Kidney capillary endothelial cell (primary cell): ENCODE data around the gene CHRNA7.
"Not testable (repeated sequence)": the region's sequence is repeated elsewhere in the genome, so short reads cannot be mapped to it uniquely, and the experiment has no call there.

Experiments
- DNase-seq: peaks from one replicate; pipeline ENCODE4 v3.0.0-alpha.2; 2018; ENCODE audit warnings: low spot score

The CHRNA7 gene

DNA sequence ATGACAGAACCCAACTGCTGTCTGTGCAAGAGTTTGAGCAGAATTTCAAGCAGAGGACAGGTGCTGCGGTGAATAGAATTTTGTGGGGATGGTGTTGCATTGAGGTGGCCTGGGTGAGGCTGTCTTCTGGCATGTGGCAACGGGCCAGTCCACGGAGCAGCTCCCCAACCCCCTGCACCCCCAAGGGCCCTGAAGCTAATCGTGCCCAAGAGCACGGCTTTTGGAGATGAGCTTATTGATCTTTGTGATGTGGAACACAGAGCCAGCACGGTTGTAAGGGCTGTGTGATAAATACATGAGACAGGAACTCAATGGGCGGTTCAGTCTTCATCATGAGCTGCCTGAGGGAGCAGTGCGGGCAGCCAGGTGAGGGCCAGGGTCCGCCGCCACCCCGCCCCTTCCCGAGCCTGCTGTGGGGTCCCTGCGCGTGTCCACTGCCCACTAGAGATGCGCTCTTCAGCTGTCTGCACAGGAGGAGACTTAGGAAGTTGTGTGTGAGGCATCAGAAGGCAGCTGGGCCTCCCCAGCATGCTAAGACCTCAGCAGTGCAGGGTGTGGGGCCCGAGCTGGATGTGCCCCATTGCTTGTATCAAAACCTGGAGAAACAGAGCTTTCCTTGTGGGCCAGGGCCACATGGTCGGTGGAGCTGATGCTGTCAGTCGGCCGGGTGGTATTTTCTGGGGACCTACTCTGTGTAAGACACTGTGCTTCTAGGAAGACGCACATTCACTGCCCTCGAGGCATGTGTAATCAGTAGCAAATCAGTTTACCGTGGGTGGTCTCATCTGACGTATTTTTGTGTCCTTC is 90.5 kb downstream of the CHRNA7 start:
- no peak for DNase-seq

DNA sequence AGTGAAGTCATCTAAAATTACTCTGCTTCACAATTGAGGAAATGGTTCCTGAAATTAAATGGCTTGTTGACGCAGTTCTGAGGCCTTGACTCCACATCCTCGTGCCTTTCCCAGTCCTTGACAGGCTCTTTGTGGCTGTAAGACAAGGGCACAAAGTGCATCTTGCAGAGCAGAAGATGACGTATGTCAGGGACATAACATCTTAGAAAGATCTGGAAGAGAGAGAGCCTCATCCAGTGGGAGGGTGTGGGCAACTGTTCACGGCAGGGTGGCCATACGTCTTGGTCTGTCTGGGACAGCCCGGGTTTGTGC is 91.0 kb downstream of the CHRNA7 start:
- DNase-seq, result no peak

DNA sequence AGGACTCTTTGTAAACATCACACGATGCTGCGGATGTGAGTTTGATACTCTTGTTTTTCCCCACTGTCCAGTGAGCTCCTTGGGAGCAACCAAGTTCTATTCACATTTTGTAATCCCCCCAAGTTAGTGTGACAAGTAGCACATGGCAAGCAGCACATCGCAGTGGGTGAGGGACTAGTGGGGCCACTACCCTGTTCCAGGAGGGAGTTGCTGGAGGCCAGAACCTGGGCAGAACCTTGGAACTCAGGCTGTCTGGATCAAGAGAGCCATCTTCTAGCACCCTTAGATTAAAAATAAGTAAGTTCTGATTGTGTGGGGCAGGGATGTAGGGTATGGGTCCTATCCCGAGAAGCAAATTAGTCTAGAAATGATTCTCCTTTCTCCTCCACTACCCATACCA is 91.7 kb downstream of the CHRNA7 start:
- DNase-seq, result no peak

DNA sequence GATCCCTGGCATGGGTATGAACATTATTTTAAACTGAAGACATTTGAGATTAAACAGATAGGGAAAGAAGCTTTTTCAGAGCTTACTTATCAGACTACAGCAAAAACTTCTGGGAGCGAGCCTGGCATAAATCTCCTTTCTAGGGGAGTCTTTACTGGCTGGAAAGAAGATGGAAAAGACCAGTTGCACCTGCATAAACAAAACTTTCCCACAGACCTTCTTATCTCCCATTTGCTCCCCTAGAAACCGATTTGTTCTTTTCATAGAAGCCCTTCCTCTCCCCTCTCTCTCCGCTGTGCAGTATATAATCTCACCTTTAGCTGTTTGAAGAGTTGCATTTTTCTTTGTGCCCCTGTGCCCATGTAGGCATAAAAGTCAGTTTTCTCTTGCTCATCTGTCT is 93.2 kb downstream of the CHRNA7 start:
- DNase-seq, result no peak

DNA sequence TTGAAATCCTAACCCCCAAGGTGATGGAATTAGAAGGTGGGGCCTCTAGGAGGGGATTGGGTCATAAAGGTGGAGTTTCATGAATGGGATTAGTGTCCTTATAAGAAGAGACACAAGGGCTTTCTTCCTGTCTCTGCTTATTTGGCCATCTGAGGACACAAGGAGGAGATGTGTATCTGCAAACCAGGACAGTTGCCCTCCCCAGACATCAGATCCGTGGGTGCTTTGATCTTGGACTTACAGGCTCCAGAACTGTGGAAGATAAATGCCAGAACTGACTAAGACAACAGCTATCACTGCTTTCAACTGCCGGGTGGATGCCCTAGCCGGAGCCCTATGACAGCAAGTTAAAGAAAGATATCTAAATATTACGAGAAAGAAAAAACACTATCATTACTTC is 94.4 kb downstream of the CHRNA7 start:
- DNase-seq, result no peak

DNA sequence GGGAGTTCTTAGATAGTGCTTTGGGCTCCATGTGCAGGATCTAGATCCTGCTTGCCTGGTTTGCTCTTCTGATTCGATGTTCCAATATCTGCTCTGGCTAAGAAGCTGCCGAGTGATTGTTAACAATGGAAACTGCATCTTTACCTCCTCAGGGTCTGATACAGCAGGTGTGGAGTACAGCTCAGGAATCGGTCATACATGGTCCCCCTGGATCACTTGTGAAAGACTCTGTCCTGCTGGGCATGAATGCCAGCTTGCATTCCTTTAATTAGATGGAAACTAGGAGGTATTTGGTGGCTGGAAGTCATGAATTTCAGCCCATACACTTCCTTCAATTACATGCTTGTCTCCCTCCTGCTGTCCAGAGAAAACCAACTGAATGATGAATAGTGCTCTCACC is 95.3 kb downstream of the CHRNA7 start:
- no peak for DNase-seq

DNA sequence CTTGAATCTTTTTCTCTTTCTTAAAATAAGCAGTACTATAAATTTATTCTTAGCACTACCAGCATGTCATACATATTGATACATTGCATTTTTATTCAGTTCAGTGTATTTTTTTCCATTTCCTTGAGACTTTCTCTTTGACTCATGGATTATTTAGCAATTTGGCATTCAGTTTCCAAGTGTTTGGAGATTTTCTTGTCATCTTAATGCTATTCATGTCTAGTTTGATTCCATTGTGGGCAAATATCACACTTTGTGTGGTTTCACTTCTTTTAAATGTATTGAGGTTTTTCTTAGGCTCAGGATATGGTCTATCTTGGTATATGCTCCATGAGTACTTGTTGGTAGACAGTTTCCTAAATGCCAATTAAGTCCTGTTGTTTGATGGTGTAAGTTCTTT is 99.5 kb downstream of the CHRNA7 start:
- DNase-seq, result no peak

DNA sequence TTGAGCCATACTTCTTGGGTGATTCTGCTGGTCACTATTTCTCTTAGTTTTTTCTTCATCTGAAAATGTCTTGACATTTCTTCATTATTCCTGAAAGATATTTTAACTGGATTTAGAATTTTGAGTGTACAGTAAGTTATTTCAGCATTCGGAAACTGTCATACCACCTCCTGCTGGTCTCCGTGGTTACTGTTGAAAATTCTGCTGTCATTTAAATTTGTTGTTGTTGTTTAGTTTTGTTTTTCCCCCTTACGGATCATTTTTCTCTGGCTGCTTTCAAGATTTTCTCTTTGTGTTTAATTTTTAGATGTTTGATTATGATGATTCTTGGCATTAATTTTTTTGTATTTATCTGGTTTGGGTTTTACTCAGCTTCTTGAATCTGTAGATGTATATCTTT is 100.5 kb downstream of the CHRNA7 start:
- no peak for DNase-seq

DNA sequence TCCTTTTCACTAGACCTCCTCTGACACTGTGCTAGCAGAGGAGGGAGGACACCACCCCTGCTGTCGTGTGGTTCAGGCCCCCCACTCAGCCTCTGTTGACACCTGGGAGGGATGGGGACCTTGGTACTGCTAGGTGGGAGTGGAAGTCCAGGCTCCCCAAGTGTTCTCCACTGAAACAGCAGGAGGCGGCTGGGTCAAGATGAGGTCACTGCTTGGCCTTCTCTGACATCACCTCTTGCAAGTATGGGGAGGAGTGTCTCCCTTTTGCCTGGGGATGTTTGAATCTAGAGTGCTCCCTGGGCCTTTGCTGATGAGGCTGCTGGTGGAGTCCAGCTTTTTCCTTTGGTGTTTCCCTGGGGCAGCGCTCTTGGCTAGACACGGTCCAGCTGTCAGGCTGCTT is 101.5 kb downstream of the CHRNA7 start:
- DNase-seq, result no peak

DNA sequence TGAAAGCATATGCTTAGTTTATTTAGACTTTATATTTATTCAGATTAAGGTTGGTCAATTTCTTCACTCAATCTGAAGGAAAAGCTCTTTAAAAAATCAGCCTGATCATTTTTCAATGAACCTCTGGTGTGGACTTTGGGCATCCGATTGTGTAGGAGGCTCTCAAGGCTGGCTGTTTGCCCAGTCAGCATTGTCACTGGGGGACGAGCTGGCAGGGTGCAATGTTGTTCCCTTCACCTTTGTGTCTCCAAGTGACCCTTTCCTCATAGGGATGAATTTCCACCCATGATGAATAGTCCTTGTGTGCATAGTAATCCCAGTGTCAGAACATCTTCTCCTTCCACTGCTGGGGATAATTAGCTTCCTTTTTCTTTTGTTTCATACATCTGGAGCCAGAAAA is 102.5 kb downstream of the CHRNA7 start:
- DNase-seq, result no peak

DNA sequence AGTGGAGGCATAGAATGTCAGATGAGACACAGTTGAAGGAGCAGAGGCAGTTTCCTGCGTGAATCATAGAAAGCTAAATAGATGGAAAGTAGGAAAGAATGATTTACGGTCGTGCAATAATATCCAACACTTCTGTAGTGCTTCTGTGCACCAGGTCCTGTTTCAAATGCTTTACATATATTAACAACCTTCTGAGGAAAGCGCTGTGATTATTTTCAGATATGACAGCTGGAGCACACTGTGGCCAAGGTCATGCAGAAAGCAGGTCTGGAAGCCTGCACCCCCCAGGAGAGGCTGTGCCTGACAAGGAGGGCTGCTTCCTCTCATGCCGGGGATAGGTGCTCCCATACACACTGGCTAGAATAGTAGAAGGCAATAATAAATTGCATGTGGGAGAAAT is 104.5 kb downstream of the CHRNA7 start:
- DNase-seq, result no peak

DNA sequence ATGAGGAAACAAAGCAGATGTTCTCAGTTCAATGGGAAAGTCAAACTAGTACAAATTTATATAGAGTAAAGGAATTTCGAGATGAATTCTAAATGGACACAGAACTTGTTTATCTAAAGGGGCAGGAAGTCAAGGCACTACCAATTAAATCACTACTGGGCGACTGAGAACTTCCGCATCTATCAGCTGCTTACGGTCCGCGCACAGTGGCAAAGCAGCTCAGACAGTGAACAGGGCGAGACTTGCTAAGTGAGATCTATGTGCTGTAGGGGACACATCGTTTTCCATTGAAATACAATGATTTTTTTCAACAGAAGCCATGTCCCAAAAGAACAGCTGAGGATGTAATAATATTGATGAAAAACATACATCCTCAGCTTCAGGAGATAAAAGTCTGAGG is 105.0 kb downstream of the CHRNA7 start:
- DNase-seq, result no peak

DNA sequence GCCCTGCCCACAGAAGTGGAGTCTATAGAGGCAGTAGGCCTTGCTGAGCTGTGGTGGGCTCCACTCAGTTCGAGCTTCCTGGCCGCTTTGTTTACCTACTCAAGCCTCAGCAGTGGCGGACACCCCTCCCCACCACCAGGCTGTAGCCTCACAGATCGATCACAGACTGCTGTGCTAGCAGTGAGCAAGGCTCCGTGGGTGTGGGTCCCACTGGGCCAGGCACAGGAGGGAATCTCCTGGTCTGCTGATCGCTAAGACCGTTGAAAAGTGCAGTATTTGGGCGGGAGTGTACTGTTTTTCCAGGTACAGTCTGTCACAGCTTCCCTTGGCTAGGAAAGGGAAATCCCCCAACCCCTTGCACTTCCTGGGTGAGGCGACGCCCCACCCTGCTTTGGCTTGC is 115.2 kb downstream of the CHRNA7 start:
- not testable (repeated sequence) for DNase-seq

DNA sequence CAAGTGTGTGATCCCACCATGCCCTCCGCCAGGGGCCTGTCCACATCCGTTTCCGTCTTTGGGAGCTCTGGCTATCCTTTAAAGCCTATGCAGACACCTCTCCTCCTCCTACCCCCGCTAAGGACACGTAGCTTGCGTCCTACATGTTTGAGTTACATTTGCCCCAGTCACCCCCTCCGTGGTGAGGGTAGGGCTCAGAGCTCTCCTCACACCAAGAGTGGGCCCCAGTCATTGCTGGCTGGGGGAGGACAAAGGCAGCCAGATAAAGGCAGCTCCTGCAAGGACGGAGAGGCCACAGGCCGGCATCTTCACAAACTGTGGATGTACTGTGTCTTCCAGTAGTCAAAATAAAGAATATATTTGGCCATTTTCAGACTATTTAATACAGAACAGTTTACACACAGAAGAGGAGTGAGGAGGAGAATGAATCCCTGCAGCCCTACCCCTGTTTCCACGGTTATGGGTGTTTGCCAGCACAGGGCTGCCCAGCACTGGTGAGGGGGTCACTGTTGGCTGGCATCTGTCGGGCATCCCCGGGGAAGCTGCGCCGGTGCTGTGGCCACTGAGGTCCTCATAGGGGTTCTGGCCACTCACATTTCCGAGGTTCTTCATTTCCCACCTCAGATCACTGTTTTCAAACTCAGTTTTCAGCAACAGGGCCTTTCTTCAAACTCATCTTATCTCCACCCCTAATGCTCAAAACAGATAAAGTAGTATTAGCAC is 118.7 kb downstream of the CHRNA7 start:
- no peak for DNase-seq

DNA sequence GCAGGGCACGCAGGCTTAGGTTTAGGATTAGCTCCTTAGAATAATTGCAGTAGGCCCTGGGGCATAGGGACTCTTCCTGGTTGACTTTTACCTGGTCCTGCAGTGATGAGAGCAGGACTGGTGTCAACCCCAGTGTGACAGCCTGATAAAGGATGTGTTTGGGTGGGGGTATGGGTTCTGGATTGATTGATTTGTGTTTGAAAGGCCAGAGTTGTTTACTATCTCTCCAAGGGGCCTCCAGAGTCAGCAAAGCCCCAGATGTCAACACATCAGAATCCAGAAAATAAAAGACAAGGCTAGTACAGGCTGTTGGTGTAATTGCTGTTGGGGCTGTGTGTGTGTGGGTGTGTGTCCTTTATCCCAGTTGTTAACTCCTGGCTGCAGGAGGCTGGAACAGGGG is 122.3 kb downstream of the CHRNA7 start:
- DNase-seq, result no peak

DNA sequence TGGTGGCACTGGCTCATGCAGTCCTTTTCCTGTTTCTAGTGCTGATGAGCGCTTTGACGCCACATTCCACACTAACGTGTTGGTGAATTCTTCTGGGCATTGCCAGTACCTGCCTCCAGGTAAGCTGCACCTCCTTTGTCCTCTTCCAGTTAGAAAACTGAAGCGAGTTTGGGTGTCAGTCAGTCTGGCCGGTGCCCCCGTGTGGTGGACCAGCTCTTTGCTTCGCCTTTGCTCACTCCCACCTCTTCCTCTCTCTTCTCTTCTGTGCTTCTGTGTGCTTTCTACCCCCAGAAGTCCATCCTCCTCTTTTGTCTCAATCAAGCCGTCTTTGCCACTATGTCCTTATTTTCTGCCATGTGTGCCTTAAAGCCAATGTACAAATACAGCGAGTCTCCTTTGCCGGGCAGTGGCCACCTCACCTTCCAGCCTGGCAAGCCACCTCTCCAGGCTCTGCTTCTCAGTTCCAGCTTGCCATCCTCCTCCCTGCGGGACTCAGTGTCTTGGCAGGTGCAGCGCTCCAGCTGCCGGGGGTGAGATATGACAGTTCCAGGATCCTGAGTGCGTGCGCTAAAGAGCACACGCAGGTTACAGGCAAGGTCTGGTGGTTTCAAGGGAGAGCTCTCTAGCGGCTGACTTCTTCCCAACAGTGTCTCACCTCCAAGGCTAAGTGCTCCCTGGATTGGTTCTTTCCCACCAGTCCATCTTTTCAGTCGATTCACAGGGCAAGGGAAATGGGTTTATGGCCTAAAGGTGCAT is 123.7 kb downstream of the CHRNA7 start:
- not testable (repeated sequence) for DNase-seq

DNA sequence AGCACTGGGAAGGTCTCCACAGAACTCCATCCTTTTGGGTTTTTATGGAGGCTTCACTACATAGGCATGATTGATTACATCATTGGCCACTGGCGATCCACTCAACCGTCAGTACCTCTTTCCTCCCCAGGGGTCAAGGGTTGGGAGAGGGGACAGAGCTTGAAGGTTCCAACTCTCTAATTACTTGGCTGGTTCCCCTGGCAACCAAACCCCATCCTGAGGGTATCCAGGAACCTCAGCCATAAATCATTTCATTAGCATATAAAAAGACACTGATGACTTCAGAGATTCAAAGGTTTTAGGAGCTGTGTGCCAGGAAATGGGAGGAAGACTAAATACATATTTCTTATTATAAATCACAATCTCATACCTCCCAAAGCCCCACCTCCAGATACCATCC is 131.8 kb downstream of the CHRNA7 start:
- not testable (repeated sequence) for DNase-seq

DNA sequence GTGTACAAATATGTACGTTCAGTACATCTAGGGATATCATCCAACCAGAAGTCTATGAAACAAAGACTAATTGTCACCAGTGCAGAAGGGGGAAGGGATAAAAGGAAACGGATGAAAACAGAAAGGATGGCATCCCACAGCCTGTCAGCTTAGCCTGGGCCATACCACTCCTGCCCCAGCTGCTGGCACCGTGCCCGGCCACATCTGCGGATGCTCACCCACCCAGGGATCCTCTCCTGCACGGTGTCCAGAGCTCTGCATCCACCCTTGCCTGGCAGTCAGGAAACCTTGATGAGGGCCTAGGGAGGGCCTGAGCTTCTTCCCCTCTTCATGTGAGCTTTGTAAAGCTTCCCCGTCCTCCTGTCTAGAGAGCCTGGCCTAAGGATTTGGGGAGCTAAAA is 133.8 kb downstream of the CHRNA7 start:
- DNase-seq, result not testable (repeated sequence)

DNA sequence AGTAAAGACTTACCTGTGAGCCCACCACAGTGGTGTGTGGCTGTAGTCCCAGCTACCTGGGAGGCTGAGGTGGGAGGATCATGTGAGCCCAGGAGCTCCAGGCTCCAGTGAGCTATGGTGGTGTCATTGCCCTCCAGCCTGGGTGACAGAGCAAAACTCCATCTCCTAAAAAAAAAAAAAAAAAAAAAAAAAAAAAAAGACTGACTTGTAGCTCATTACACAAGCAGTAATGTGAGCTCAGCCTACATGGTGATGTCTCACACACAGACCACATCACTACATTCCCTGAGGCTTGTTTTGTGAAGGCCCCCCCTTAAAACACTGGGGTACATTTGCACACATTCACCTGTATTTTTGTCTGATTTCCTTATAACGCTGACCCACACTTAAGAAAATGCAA is 134.4 kb downstream of the CHRNA7 start:
- not testable (repeated sequence) for DNase-seq

DNA sequence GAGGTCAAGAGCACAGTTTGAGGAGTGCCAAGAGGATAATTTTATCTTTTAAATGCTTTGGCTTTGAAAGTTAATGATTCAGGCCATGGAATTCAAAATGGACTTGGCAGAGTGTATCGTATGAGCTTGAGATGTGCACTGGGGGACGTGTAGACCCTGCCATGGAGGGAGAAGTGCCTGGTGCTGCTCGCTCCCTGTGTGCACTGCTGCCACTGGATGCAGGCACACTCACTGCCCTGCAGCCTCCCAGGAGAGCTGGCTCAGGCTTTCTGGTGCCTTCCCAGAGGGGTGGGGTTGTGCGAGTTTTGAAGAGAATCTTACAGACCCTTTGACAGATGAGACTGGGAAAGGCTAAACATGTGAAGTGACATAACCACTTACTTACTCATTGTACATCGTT is 135.5 kb downstream of the CHRNA7 start:
- DNase-seq, result not testable (repeated sequence)

DNA sequence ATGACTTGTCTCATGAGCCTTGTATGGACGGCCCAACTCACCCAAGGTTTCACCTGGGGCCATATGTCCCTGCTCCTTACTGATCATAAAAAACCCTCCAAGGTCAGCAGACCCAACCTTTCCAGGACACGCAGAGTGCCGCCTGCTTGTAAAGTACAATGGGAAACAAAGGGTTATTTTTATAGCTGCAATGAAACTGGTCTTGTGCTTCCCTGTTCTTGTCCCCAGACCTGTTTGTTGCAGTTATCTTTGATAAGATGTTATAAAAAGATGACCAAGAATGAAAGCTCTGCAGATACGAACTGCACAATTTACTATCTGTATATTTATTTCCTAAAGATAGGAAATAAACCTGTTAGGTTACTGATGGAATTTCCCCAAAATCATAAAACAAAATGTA is 136.0 kb downstream of the CHRNA7 start:
- not testable (repeated sequence) for DNase-seq

DNA sequence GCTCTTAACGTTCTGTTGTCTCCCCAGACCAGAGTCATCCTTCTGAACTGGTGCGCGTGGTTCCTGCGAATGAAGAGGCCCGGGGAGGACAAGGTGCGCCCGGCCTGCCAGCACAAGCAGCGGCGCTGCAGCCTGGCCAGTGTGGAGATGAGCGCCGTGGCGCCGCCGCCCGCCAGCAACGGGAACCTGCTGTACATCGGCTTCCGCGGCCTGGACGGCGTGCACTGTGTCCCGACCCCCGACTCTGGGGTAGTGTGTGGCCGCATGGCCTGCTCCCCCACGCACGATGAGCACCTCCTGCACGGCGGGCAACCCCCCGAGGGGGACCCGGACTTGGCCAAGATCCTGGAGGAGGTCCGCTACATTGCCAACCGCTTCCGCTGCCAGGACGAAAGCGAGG is 137.6 kb downstream of the CHRNA7 start:
- not testable (repeated sequence) for DNase-seq

DNA sequence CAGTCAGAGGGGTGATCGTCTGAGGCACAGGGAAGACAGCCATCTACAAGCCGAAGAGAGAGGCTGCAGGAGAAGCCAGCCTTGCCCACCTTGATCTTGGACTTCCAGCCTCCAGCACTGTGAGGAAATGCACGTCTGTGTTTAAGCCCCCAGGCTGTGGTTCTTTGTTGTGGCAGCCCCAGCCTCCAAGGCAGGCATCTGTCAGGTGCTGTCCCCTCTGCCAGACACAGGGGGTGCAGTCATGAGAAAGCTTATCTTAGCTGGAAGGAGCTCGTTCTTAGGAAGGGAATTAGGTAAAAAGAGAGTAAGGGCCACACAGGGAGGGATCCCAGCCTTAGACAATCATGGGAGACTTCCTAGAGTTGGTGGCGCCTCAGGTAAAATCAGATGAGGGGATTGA is 150.3 kb downstream of the CHRNA7 start:
- not testable (repeated sequence) for DNase-seq
